GM12864 (cell line): ENCODE measurements around the gene MROH2A.
"Not testable (repeated sequence)": the region's sequence is repeated elsewhere in the genome, so short reads cannot be mapped to it uniquely, and the experiment has no call there.

Source experiments
- DNase-seq: peaks from one replicate; pipeline ENCODE4 v3.0.0-alpha.2; 2011; ENCODE audit warnings: low read depth
- H3K4me3 ChIP-seq: 2 replicates; pipeline ENCODE4 v1.5.1; 2011; ENCODE audit warnings: mild to moderate bottlenecking, low read depth, low read length, control low read depth
- TF ChIP-seq, protein P1 (sequence below): IDR thresholded peaks from 2 replicates; pipeline ENCODE4 v1.5.1; 2011; ENCODE audit warnings: low read depth, mild to moderate bottlenecking, moderate library complexity, low read length, control low read depth, inconsistent platforms; ENCODE audit errors: missing control alignments

MROH2A gene, protein sequence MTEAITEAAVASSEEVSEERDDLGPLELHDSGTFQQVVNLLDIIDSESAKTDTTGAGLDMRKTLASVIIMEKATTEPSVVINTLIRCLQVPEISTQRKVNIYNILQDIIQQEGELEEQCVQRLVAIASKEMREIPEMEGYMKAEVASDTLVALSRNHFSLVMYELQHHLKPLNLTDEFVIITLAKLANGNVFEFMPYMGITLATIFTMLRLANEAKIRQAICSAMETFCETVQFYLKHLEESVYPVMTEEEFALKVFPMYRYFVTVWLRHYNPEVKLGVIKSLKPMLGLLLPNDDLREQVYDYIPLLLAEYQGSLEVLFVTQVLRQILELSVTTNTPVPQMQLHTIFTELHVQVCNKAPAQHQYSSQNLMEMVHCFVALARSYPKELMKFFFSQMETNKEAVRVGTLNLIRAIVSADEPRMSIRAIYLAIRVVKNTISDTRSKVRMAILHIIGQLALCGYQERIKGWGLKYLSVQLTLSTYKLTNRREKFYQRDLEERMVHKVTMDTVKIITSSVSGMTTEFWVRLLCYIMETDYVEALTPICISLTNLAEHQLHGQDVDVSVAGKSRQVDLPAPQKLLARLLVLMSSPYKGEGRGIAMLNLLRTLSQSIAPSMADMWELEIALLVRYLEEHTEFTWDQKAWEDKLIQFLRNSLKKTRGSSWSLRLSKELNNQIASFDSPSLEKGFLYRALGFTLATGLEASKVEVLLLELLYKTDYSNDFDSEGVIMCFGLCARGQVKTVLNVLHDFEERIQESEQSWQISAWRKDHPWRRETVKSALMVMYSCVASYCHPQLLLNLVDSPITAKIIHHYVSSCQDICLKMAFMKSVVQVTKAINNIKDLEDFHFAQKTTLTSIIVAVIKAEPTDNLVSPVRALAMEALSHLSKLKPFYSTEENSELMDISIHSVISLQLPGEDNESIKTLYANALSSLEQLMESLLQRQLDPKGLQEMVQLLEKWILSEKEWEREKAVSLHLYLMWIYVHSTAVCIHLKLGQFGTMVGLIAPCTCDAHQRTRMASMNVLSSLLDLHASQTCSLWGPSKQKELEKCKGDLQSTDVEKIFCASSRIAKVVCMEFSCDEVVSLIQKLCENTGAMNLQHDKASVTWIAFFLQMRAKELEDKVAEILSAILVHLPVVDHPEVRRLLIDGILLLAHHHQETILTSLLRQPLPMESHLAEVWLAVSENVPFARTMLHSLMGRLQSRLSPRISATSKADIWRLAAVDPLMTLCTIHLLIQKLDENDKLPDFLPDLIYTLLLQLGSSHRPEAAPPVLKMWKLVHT (N-terminal part only)

DNA sequence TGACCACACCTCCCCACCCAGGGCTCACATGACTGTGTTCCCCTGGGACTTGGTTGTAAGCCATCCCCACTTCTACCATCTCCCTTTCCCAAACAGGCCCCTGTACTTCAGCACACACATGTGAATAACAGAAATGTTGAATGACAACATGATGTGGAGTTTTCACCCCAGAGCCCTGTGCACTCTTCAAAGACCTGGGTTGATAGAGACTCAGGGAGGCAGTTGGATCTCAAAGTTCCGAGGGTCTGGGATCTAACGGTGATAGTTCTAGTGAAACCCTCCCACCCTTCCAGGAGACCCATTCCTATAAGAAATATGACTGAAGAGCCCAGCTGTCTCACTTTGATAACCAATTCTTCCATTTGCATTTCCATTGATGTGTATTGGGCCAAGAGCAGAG is at the start of gene MROH2A:
MROH2A (plus strand) TSS at position 301 of the 400 bp plus-strand sequence. CDS start 1,029 bp downstream, outside the sequence.
- no peak within 1 kb of the TSS for H3K4me3 ChIP-seq
- no peak for DNase-seq
- TF ChIP-seq, protein P1, sequence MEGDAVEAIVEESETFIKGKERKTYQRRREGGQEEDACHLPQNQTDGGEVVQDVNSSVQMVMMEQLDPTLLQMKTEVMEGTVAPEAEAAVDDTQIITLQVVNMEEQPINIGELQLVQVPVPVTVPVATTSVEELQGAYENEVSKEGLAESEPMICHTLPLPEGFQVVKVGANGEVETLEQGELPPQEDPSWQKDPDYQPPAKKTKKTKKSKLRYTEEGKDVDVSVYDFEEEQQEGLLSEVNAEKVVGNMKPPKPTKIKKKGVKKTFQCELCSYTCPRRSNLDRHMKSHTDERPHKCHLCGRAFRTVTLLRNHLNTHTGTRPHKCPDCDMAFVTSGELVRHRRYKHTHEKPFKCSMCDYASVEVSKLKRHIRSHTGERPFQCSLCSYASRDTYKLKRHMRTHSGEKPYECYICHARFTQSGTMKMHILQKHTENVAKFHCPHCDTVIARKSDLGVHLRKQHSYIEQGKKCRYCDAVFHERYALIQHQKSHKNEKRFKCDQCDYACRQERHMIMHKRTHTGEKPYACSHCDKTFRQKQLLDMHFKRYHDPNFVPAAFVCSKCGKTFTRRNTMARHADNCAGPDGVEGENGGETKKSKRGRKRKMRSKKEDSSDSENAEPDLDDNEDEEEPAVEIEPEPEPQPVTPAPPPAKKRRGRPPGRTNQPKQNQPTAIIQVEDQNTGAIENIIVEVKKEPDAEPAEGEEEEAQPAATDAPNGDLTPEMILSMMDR, result no peak

DNA sequence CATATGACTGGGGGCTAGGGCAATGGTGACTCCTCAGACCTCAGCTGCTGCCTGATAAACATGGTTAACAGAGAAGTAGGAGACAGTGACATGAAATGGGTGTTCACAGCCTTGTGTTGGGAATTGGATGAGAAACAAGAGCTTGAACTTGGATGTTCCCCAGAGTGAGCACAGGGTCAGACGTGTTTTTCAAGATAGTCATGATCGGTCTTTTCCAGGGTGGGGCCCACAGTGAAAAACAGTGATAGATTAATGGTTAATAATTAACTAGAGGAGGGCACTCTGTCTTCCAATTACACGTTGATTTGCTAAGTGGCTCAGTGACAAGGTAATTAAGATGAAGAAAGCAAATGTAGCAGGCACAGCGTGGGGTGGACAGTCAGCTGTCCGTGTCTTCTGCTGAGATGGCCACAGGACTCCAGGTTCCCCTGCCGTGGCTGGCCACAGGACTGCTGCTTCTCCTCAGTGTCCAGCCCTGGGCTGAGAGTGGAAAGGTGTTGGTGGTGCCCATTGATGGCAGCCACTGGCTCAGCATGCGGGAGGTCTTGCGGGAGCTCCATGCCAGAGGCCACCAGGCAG is 49.3 kb upstream of the MROH2A start, which contains the start of gene UGT1A3:
UGT1A3 (plus strand) TSS at position 320 of the 579 bp plus-strand sequence; CDS start at position 405, 85 bp downstream.
- H3K4me3 ChIP-seq, result no peak within 1 kb of the TSS
- TF ChIP-seq, protein P1, result no peak
- DNase-seq, result no peak

DNA sequence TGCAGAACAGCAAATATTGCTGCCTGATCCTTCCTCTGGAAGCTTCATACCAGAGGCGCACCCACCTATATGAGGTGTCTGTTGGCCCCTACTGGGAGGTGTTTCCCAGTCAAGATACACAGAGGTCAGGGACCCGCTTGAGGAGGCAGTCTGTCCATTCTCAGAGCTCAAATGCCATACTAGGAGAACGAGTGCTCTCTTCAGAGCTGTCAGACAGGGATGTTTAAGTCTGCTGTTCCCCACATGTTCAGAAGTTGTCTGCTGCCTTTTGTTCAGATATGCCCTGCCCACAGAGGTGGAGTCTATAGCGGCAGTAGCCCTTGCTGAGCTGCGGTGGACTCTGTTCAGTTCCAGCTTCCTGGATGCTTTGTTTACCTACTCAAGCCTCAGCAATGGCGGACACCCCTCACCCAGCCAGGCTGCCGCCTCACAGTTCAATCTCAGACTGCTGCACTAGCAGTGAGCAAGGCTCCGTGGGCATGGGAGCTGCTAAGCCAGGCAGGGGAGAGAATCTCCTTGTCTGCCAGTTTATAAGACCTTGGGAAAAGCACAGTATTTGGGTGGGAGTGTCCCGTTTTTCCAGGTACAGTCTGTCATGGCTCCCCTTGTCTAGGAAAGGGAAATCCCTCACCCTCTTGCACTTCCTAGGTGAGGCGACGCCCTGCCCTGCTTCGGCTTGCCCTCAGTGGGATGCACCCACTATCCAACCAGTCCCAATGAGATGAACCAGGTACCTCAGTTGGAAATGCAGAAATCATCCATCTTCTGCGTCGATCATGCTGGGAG is 41.1 kb upstream of the MROH2A start:
- DNase-seq, H3K4me3 ChIP-seq: not testable (repeated sequence)

DNA sequence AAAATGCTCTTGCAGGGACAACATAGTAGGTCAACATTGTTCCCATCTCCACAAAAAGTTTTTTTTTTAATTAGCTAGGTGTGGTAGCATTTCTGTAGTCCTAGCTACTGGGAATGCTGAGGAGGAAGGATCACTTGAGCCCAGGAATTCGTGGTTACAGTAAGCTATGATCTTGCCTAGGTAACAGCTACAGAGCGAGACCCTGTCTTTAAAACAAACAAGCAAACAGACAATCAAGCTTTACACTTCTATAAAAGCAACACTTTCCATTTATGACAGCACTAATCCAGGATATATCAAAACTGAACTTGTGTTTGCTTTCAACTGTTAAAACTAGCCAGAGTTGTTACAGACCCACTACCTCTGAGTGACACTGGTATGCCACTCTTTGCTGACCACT is 37.3 kb upstream of the MROH2A start:
- H3K4me3 ChIP-seq, result no peak overlapping the region
- no peak for DNase-seq
- TF ChIP-seq, protein P1, result no peak

DNA sequence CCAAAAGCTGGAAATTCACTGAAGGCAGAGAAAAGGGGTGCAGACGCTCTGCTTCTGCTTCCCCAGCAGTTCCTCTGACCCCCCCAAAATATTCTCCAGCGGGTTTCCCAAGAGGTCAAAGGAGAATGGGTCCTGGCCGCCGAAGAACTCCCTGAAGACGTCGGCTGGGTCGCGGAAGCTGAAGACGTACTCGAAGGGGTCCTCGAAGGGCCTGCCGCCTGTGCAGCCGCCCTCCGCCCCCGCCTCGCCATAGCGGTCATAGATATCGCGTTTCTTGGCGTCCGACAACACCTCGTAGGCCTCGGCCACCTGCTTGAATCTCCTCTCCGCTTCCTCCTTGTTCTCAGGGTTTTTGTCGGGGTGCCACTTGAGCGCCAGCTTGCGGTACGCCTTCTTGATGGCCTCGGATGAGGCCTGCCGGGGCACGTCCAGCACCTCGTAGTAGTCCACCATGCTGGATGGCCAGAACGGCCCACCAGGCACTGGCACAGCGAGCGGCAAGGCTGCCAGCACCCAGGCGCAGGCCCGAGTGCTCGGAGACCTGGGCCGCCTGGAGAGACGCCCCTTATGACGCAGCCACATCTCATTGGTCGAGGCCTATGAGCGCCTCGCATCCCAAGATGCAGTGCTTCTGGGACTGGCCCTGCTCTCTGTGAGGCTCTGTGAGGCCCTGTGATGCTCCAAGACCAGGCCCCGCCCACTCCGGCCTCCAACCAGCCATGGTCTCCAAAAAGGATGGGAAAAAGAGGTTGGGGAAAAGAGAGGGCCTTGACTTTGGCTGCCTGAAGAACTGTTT is 34.5 kb upstream of the MROH2A start:
- TF ChIP-seq, protein P1, result no peak
- H3K4me3 ChIP-seq, result no peak overlapping the region
- no peak for DNase-seq
